AG10803 (cell line): ENCODE measurements around the gene LHFPL2.

Source experiments
- DNase-seq: peaks from one replicate; pipeline ENCODE4 v3.0.0; 2010; ENCODE audit warnings: low read depth
- H3K4me3 ChIP-seq: 2 replicates; pipeline ENCODE4 v1.5.1; 2011; ENCODE audit warnings: mild to moderate bottlenecking, low read length, control low read depth
- TF ChIP-seq, protein P1 (sequence below): conservative IDR thresholded peaks from 2 replicates; pipeline ENCODE4 v1.5.1; 2011; ENCODE audit warnings: mild to moderate bottlenecking, low read length, control low read depth, inconsistent platforms

LHFPL2 gene

DNA sequence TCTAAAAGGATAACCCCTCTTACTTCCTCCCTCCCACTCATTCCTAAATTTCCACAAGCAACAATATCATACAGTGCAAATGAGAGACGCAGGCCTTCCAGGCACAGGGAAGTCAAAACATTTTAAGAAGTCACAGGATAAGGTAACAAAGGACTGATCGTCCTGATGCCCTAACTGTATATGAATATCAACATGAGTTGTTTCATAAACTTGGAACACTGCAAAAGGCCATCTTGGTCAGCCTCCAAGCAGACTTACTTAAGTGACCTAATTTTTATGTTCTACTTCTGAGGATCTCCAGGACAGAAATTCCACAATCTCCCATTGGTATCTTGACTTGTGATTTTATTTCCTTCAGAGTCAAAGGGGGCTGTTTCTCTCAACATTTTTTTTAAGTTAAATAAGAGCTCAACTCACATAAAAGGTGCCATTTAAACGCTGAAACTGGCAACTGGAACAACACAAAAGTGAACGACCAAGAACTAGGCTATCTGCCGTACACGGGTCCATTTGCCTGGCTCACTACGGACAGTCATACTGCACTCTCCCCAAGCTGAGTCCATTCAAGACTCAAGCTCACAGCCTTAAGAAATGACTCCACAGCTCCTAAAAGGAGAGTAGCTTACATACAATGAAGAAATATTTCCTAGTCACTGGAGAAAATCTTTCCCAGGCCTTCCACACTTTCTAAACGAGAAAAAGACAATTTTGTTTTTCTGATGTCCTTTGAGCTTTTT, 71.3 kb downstream of the LHFPL2 start:
- DNase-seq, result no peak
- TF ChIP-seq, protein P1, sequence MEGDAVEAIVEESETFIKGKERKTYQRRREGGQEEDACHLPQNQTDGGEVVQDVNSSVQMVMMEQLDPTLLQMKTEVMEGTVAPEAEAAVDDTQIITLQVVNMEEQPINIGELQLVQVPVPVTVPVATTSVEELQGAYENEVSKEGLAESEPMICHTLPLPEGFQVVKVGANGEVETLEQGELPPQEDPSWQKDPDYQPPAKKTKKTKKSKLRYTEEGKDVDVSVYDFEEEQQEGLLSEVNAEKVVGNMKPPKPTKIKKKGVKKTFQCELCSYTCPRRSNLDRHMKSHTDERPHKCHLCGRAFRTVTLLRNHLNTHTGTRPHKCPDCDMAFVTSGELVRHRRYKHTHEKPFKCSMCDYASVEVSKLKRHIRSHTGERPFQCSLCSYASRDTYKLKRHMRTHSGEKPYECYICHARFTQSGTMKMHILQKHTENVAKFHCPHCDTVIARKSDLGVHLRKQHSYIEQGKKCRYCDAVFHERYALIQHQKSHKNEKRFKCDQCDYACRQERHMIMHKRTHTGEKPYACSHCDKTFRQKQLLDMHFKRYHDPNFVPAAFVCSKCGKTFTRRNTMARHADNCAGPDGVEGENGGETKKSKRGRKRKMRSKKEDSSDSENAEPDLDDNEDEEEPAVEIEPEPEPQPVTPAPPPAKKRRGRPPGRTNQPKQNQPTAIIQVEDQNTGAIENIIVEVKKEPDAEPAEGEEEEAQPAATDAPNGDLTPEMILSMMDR, result no peak
- H3K4me3 ChIP-seq, result no peak overlapping the region

DNA sequence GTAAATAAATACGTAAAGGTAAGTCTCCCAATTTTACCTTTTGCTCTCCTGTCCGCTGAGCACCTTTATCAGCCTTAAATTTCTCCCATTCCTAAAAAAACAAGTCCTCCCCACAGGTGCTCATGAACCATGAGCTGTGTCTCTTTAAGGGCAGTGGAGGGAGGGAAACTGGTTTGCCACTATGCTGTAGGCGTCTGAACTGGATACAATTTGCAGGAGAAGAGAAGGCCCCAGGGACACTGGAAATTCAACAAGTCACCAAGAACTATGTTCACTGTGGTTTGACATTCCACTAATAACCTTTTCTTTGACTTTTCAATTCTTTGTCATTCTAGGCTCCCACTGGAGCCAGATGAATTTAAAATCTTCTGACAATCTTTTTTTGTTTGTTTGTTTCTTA, 72.2 kb downstream of the LHFPL2 start:
- no peak overlapping the region for H3K4me3 ChIP-seq
- TF ChIP-seq, protein P1, result no peak
- no peak for DNase-seq

DNA sequence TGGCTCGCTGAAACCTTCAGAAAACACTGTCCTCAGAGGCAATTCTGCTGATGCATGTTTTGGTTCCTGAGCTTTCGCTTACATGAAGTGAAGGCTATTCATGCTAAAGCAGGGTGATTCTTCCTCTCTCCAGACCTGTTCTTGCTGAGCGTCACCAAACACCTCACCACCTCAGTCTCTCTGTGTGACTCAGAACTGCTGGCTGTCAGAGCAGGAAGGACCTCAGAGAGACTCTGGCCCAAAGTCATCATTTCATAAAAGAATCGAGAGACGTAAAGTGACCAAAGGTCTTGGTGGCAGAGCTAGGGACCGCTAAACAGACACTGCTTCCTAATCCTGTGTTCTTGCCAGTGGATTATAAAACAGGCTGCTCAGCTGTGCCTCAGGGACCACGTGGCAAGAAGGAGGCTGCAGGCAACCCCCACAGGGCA, 73.8 kb downstream of the LHFPL2 start:
- TF ChIP-seq, protein P1, result no peak
- no peak overlapping the region for H3K4me3 ChIP-seq
- no peak for DNase-seq

DNA sequence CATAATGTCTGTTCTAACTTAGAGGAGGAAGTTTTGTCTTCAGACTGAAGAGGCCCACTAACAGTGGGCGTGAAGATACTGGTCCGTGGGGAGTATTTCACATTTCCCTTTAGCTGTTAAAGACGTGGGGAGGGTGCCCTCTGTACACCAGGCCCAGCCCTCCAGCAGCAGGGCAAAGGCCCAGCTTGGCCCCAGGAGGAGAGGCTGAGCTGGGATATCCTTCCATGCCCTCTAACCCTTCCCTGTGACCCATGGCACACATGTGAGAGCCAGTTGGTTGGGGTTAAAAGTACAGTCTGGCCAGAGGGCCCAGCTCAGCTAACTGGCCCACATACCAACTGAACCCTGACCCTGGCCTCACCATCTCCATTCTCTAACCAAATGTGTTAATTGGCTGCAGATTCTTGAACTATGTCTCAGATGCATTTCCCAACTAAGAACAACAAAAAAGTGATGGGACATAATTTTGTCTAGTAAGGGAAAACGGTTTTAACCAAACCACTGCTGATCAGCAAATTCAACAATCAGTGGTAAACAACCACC, 74.4 kb downstream of the LHFPL2 start:
- no peak overlapping the region for H3K4me3 ChIP-seq
- no peak for DNase-seq
- TF ChIP-seq, protein P1, result no peak

DNA sequence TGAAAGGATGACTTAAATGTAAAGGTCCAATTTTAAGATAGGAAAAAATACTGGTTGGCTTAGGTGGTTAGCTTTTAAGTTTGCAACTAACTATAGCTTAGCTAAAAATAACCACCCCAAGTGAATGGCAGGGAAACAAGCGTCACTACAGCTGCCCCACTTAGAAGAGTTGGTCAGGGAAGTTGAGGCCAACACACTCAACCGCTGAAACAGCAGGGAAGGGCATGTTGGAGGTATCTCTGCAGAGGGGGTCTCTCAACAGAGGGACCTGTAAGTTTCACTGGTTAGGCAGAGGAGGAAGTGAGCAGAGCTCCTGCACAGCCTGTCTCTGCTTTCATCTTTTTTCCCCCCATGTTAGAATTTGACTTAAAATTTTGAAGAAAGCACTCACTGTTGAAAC, 75.3 kb downstream of the LHFPL2 start:
- no peak overlapping the region for H3K4me3 ChIP-seq
- TF ChIP-seq, protein P1, result no peak
- no peak for DNase-seq

DNA sequence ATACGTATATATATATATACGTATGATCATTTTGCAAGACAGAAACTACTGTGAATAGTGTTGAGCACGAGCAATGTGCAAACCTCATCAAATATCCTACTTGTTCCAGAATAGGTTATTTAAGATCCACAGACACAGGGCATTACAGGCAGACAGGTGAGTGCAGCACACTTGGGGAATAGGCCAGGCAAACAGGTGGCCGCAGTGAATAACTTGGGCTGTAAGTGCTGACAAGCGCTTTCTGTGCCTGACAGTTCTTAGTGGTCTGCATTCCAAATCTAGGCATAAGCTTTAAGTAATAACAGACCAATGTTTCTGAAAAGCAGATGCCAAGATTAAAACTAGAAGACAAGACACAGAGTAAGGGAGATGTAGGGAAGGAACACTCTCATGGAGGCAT, 77.9 kb downstream of the LHFPL2 start:
- TF ChIP-seq, protein P1, result no peak
- DNase-seq, result no peak
- H3K4me3 ChIP-seq, result no peak overlapping the region

DNA sequence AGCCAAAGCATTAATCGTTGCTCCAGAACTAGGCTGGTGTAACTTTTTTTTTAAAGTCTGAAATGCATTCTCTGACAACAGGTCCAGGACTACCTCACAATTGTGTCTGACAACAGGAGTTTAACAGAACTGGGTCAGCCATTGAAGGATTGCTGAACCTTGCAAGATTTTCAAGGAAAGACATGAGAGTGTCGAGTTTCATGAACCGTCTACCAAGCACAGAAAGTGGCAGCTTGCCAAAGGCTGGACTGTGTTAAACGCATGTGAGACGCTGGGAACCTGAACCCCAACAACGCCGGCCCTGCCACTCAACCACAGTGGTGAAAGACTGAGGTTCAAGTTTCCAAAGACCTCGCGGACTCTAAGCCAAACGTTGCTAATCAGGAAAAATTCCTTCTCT, 79.1 kb downstream of the LHFPL2 start:
- H3K4me3 ChIP-seq, result no peak overlapping the region
- DNase-seq, result no peak
- TF ChIP-seq, protein P1, result no peak
